OCI-M2 (cell line): ENCODE data around the gene CASP7.

ENCODE experiments used
- DNase-seq: peaks from one replicate; lab custom pipeline; 2025; ENCODE audit not compliant: unreplicated experiment; lab: John Stamatoyannopoulos, UW

The CASP7 gene

GRCh38 chr10:113711142-113711541, 31.4 kb downstream of the CASP7 start:
- DNase-seq = no peak

DNA sequence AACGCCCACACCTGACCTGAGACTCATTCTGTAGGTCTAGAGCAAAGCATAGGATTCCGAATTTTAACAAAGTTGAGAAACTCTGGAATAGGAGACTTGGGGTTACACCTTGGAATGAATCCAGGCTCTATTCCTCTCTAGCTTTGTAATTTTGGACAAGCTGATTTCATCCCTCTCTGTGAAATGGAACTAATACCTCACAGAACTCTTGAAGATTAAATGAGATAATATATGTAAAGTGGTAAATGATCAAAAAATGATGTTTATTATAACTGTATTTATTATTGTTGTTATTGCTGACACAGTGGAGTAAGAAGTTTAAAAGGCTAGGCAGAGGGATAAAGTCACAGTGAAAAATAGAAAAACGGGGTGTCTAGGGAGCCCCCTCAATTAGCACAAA, 32.3 kb downstream of the CASP7 start:
- DNase-seq = no peak

DNA sequence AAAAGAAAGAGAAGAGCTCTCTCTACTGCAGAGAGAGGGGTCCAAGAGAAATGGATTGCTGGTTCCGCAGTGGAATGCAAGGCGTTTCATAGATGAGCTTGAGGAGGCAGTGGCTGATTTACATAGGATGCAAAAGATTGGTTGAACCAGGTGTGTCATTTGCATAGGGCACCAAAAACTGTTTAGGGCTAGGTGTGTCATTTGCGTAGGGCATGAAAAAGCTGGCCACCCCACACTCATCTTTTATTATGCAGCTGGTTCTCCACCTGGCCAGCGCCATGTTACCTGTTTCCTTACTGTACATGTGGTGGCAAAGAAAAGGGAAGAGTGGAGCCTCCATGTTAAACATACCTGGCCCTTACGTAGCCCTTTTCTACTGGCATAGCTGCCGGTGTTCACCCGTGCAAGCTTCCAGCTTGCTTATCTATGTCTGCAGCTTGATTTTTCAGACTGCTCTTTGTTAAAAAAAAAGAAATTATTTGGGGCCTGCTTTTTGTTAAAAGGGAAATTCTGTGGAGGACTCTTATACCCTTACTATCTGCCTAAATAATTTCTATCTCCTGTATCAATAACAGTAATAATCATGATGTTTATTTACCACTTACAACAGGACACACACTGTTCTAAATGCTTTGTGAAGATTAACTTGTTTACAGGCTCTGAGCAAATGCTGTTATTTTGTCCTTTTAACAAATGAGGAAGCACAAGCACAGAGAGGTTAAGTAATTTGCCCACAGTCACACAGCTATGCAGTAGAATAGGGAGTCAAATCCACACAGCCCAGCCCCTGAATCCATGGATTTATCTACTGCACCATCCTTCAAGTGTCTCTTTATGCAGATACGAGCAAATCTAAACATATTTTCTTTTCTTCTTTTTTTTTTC, 33.3 kb downstream of the CASP7 start:
- DNase-seq = no peak

DNA sequence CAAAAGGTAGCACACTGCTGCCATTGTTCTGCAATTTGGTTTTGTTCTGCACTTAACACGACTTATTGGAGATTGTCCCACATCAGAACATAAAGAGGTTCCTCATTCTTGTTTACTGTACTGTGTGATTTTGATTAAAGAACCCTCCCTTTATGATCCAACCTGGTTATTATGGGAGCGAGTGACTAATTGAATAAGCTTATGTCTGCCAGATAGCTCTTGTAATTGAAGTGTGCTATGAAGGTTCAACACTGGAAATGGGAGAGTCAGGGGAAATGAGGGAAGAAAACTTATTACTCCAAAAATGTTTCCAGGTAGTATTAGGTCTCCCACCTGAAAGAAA, 33.9 kb downstream of the CASP7 start:
- no peak for DNase-seq

- no peak for DNase-seq
Measured at GRCh38 chr10:113716109-113716910, 36.6 kb downstream of the CASP7 start.

DNA sequence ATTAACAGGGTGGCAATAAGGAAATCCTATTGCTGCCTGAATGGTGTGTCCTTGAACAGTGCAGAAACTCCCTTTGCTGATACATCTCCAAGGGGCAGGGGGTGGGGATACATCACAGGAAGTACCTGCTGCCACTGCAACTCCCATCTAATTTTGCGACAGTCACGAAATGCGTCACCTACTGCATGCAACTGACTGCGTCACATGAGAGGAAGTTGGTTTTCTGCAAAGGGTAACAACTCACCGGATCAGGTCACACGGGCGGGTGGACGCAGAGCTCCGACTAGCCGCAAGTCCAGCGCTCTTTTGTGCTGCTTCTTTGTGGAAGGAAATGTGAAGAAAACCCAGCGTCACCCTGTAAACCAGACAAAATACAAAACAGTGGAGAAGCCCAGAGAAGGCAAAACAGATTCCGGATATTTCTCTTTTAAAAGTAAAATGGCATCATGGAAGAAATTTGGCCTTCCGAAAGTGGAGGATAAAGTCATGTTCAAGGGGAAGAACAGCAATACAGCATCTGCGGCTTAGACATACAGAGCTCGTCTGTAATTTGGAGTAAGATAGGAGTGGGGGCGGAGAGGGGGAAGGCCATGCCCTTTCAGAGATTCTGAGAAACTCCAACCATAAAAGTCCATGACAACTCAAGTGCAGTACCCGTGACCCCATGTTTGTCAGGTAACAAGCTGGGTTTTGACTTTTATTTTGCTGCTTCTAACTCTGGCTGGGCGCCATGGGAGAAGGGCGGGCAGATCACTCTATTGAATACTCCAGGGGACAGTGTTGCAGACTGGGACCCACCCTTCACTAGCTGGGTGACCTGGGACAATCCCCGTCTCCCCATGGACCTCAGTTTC, 39.5 kb downstream of the CASP7 start:
- DNase-seq = no peak

GRCh38 chr10:113720386-113720785, 40.7 kb downstream of the CASP7 start:
- DNase-seq = no peak

DNA sequence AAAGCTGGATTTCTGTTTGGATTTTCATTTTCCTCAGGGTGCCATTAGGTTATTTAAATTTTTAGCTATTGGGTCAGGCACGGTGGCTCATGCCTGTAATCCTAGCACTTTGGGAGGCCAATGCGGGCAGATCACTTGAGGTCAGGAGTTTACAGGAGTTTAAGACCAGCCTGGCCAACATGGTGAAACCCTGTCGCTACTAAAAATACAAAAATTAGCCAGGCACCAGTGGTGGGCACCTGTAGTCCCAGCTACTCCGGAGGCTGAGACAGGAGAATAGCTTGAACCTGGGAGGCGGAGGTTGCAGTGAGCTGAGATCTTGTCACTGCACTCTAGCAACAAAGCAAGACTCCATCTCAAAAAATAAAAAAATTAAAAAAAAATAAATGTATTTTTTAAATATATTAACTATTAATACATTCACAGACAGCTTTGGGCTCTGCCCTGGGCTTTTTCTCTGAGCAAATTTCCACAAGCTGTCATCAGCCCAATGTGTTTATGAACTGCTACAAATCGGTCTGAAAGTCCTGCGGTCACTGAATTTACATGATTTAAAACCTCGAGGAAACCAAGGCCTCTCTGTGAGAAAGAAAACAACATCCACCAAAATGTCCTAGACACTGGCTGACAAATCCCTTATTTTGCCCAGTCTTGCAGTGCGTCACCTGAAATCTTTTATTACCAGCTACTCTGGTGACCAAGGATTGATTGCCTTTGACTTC, 52.6 kb downstream of the CASP7 start:
- no peak for DNase-seq

DNA sequence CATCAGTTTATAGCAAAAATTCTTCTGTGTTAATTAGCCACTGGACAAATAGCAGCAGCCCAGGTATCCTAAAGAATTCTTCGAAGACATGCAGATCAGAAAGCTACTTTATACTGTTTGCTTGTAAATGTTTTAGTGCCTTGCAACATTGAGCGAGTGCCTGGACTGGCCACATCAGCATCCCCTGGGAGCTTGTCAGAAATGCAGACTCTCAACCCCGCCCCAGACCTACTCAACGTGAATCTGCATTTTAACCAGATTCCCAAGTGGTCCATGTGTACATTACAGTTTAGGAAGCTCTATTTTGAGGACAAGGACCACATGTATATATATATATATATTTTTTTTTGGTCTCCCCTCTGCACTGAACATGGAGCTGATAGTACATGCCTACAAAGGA, 53.3 kb downstream of the CASP7 start:
- no peak for DNase-seq

DNA sequence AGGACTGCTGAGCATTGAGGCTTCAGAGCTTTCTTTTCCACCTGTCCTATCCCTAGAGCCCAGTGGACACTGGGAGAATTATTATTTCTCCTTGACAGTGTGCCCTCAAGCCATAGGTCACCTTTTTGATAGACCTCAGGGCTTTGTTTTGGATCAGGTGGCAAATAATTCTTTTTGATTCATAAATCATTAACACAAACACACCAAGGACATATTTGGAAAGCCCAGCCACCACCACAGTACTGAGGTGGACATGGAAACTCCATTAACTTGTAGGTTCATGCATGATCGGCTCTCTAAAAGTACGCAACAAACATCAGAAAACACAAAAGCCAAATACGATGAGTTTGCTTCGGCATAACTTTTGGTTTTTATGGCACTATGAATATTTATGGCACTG, 53.9 kb downstream of the CASP7 start:
- no peak for DNase-seq

- DNase-seq = no peak
Measured at GRCh38 chr10:113735913-113736312, 56.2 kb downstream of the CASP7 start.

- DNase-seq = no peak
Measured at GRCh38 chr10:113736576-113736975, 56.9 kb downstream of the CASP7 start.

DNA sequence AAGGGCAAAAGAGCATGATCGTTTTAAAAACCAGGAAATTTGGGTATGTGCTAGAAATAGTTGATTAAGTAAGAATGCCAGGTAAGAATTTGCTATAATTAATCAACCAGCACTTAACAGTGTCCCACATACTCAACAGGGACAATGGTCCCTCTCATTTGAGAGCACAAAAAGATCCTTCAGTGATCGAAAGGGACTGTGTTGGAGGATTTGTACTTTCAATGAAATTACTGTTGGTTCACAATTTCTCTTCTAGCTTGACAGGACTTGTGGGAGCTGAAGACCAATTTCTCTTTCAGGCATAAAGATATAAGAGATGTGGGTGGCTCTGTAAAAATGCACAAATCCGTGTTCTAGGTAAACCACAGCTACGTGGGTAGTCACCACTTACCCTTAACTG, 59.3 kb downstream of the CASP7 start:
- no peak for DNase-seq

DNA sequence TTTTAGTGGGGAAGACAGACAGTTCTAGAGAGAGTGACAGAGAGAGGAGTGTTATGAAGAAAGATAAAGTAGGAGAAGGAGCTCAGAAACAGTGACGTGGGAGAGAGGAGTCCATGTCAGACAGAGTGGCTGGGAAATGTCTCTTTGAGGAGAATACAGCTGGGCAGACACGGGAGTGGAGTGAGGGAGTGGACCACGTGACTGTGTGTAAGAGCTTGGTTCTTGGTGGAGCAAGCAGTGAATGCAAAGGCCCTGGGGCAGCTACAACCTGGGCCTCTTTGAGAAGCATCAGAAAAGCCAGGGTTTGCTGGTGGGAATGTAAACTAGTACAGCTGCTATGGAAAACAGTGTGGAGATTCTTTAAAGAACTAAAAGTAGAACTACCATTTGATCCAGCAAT, 59.9 kb downstream of the CASP7 start:
- no peak for DNase-seq

DNA sequence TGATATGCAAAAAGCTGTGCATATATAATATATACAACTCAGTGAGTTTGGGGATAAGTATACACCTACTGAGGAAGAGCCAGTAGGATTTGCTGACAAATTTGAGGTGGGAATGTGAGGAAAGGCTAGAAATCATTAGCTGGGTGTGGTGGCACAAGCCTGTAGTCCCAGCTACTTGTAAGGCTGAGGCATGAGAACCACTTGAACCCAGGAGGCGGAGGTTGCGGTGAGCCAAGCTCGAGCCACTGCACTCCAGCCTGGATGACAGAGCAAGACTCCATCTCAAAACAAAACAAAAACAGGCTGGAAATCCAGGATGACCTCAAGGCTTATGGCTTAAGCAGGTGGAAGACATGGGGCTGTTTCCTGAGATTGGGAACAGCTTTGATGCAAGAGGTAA, 61.1 kb downstream of the CASP7 start:
- no peak for DNase-seq

- DNase-seq = no peak
Measured at GRCh38 chr10:113742466-113742865, 62.8 kb downstream of the CASP7 start.

DNA sequence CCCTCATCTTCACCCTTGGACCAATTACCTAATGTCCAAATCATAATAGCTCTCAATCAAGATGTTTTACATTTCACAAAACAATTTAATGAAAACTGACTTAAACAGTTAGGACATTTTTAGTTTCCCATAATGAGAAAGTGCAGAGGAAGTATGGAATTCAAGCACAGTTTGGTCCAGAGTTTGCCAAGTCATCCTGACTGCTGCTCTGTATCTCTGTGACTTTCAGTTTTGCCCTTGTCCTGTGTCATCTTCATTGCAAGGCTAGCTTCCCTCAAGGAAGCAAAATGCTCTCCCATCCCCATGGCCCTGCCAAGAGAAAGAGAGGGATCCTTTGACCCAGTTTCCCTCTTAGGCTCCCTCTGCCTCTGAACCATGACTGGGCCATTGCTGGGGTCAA, 63.9 kb downstream of the CASP7 start:
- no peak for DNase-seq

GRCh38 chr10:113745374-113745773, 65.7 kb downstream of the CASP7 start:
- no peak for DNase-seq

DNA sequence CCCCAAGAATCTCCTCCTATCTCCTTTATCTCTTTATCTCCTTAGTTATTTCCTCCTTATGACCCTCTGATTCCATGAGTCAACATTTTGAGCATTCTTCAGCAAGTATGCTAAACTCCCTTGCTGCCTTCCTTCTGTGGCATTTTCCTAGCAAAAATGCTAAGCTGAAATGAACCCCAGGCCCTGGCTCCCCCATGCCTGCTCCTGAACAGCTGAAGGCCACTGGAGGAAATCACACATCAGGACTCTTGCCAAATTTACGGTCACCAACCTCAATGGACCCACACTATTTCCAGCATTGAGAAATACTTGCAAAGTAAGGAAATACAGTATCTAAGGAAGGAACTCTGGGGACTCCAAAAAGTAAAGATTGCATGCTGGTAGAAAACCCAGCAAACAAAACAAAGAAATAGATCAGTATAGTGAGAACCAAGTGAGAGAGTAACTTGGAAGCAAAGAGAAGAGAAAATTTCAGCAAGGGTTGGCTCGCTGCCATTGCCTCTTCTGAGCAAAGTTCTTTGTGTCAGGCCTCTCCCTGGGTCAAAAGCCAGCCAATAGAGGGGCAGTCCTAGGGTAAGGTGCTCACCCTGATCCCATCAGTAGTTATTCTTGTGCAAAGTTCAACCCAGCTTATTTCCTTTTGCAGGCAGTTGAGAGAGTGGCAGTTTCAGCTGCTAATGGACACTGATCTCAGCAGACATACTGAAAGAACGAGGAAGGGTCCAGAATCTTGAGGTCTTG, 66.7 kb downstream of the CASP7 start:
- DNase-seq = no peak

DNA sequence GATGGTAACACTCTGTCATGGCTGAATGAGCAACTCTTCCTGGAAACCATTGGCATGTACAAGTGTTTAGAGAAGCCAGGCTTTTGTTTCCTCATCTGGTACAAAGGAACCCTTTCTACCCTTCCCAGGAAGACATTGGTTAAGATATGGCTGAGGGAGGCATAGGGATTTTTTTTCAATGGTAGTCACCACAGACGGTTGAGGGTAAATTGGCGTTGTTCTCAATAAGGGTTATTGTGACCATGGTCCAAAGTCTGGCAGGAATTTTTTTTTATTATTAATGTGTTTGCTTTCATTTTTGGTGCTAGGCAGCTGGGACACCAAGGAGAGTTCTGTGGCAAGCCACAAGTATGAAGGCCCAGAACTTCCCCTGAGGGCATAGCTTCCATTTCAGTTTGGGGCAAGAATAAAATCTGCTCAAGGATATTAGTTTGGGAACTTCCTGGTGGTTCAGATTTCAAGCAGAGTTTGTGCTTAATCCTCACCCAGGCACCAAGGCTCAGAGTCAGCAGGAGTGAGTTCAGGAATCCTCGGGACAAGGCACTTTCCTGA, 71.5 kb downstream of the CASP7 start, which contains the start of gene PLEKHS1:
TSS of gene PLEKHS1 (plus strand) at position 502 of the 552 bp plus-strand sequence. CDS start 3,596 bp downstream, outside the sequence.
- DNase-seq = no peak
